OCI-LY7 (cell line): ENCODE measurements around the gene G0S2.

Experiments
- CTCF ChIP-seq: fragments of 200-600 bp; sonication (generic); conservative IDR thresholded peaks from 2 replicates; pipeline ENCODE4 v1.5.1; 2014; ENCODE audit warnings: mild to moderate bottlenecking, antibody characterized with exemption, low read length, moderate library complexity, mixed read lengths
- EZH2phosphoT487 ChIP-seq: fragments of 200-600 bp; sonication (generic); IDR thresholded peaks from 2 replicates; pipeline ENCODE4 v1.6.1; 2018; ENCODE audit warnings: low read depth, borderline replicate concordance, mild to moderate bottlenecking, mixed run types, antibody characterized with exemption, low read length, moderate library complexity, mixed read lengths

- TF ChIP-seq CTCF (no peak), EZH2phosphoT487 (no peak)
Measured at GRCh38 chr1:209667708-209668107, 7.5 kb upstream of the G0S2 start.
